ENCODE results near the gene SIRT1.

Gene SIRT1

GRCh38 chr10:67917679-67918078, 33.2 kb downstream of the SIRT1 start:
- Histone ChIP-seq H3K4me2 (ENCODE audit: low read length) (no peak overlapping the region), H3K36me3 (ENCODE audit: control insufficient read depth, insufficient read depth, low read length) (no peaks in the 10 kb centered on the region)

DNA sequence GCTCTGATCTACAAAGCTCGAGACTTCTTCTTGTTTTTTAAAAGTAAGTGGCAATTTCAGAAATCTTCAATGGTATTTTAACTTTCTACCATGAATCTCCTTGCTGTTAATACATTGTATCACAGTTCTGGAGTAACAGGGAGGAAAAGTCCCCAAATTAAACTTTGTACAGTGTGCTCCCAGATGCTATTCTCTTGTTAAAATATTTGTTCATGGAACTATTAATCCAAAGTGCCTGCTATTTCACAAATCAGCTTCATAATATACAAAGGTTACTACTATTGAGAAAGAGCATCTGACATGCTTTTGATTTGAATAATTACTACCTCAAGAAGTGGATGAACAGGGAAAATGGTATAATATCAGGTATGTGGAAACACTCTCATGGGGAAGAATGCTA, 36.6 kb downstream of the SIRT1 start:
- Histone ChIP-seq H3K36me3 (ENCODE audit: control insufficient read depth, insufficient read depth, low read length) (no peaks in the 10 kb centered on the region), H3K9ac (no peak overlapping the region), H3K79me2 (no peaks in the 10 kb centered on the region), H3K4me1 (no peaks in the 10 kb centered on the region), H3K9me3 (ENCODE audit: control insufficient read depth, low read length) (no peaks in the 10 kb centered on the region), H3K27ac (no peak overlapping the region), H3K4me2 (ENCODE audit: low read length) (no peak overlapping the region), H3K27me3 (ENCODE audit: control insufficient read depth, insufficient read depth, low read length) (no peaks in the 10 kb centered on the region), H3K4me3 (ENCODE audit: low read depth, low read length) (no peak overlapping the region), H2AFZ (no peak overlapping the region)
- TF ChIP-seq, protein P1, sequence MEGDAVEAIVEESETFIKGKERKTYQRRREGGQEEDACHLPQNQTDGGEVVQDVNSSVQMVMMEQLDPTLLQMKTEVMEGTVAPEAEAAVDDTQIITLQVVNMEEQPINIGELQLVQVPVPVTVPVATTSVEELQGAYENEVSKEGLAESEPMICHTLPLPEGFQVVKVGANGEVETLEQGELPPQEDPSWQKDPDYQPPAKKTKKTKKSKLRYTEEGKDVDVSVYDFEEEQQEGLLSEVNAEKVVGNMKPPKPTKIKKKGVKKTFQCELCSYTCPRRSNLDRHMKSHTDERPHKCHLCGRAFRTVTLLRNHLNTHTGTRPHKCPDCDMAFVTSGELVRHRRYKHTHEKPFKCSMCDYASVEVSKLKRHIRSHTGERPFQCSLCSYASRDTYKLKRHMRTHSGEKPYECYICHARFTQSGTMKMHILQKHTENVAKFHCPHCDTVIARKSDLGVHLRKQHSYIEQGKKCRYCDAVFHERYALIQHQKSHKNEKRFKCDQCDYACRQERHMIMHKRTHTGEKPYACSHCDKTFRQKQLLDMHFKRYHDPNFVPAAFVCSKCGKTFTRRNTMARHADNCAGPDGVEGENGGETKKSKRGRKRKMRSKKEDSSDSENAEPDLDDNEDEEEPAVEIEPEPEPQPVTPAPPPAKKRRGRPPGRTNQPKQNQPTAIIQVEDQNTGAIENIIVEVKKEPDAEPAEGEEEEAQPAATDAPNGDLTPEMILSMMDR (IDR thresholded peaks at IDR 0.05), result no peak

More at GRCh38 chr10:67917679-67918078, 33.2 kb downstream of the SIRT1 start:
- Histone ChIP-seq H3K4me1 (no peaks in the 10 kb centered on the region), H3K9me3 (ENCODE audit: control insufficient read depth, low read length) (no peaks in the 10 kb centered on the region), H3K79me2 (no peaks in the 10 kb centered on the region), H3K4me3 (ENCODE audit: low read depth, low read length) (no peak overlapping the region), H3K9ac (no peak overlapping the region), H2AFZ (no peak overlapping the region), H3K27me3 (ENCODE audit: control insufficient read depth, insufficient read depth, low read length) (no peaks in the 10 kb centered on the region), H3K27ac (no peak overlapping the region)
- TF ChIP-seq, protein P1 (IDR thresholded peaks at IDR 0.05), result no peak

DNA sequence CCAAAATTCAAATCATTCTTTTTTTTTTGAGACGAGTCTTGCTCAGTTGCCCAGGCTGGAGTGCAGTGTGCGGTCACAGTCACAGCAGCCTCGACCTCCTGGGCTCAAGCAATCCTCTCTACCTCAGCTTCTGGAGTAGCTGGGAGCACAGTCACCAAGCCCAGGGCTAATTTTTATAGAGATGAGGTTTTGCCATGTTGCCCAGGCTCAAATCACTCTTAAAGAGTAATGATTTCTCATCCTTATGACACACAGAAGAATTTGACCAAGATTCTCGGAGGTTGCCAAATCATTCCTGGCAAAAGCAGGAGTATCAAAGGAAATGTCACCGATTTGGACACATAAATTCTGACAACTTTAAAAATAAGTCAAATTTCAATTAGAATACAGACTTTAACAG, 39.1 kb downstream of the SIRT1 start:
- Histone ChIP-seq H3K9ac (no peak overlapping the region), H3K4me1 (no peaks in the 10 kb centered on the region), H2AFZ (no peak overlapping the region), H3K36me3 (ENCODE audit: control insufficient read depth, insufficient read depth, low read length) (no peaks in the 10 kb centered on the region), H3K9me3 (ENCODE audit: control insufficient read depth, low read length) (no peaks in the 10 kb centered on the region), H3K4me3 (ENCODE audit: low read depth, low read length) (no peak overlapping the region), H3K79me2 (no peaks in the 10 kb centered on the region), H3K27ac (no peak overlapping the region), H3K27me3 (ENCODE audit: control insufficient read depth, insufficient read depth, low read length) (no peaks in the 10 kb centered on the region), H3K4me2 (ENCODE audit: low read length) (no peak overlapping the region)
- TF ChIP-seq, protein P1 (IDR thresholded peaks at IDR 0.05), result no peak

- Histone ChIP-seq H3K4me1 (no peaks in the 10 kb centered on the region), H3K9me3 (ENCODE audit: control insufficient read depth, low read length) (no peaks in the 10 kb centered on the region), H3K27me3 (ENCODE audit: control insufficient read depth, insufficient read depth, low read length) (no peaks in the 10 kb centered on the region), H3K27ac (no peak overlapping the region), H3K4me2 (ENCODE audit: low read length) (no peak overlapping the region), H3K36me3 (ENCODE audit: control insufficient read depth, insufficient read depth, low read length) (no peaks in the 10 kb centered on the region), H3K79me2 (no peaks in the 10 kb centered on the region), H2AFZ (no peak overlapping the region), H3K4me3 (ENCODE audit: low read depth, low read length) (no peak overlapping the region), H3K9ac (no peak overlapping the region)
- TF ChIP-seq, protein P1 (IDR thresholded peaks at IDR 0.05), result no peak
Measured at GRCh38 chr10:67924136-67924535, 39.7 kb downstream of the SIRT1 start.

DNA sequence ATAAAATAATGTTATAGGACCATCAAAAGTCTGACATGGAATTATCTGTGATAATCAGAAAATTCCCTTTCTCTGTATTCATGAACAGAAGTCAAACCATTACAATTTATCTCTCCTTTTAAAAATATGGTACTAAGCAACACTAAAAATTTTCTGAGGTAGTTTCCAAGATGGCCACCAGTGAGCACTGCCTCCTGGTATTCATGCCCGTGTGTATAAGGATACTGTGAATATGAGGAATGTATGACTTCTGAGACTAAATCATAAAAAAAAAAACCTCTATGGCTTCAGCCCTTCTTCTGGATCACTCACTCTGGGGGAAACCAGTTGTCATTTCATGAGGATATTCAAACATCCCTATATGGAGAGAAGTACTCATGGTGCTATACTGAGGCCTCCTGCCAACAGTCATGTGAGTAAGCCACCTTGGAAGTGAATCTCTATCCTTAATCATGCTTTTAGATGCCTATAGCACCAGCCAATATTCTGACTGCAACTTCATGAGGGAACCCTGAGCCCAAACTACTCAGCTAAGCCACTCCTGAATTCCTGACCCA, 41.1 kb downstream of the SIRT1 start:
- Histone ChIP-seq H3K4me2 (ENCODE audit: low read length) (no peak overlapping the region), H3K79me2 (no peaks in the 10 kb centered on the region), H3K9me3 (ENCODE audit: control insufficient read depth, low read length) (no peaks in the 10 kb centered on the region), H2AFZ (no peak overlapping the region), H3K36me3 (ENCODE audit: control insufficient read depth, insufficient read depth, low read length) (no peaks in the 10 kb centered on the region), H3K27me3 (ENCODE audit: control insufficient read depth, insufficient read depth, low read length) (no peaks in the 10 kb centered on the region), H3K4me1 (no peaks in the 10 kb centered on the region), H3K9ac (no peak overlapping the region), H3K27ac (no peak overlapping the region), H3K4me3 (ENCODE audit: low read depth, low read length) (no peak overlapping the region)
- TF ChIP-seq, protein P1 (IDR thresholded peaks at IDR 0.05), result no peak
